ENCODE data around the gene CHCHD3.

DNA sequence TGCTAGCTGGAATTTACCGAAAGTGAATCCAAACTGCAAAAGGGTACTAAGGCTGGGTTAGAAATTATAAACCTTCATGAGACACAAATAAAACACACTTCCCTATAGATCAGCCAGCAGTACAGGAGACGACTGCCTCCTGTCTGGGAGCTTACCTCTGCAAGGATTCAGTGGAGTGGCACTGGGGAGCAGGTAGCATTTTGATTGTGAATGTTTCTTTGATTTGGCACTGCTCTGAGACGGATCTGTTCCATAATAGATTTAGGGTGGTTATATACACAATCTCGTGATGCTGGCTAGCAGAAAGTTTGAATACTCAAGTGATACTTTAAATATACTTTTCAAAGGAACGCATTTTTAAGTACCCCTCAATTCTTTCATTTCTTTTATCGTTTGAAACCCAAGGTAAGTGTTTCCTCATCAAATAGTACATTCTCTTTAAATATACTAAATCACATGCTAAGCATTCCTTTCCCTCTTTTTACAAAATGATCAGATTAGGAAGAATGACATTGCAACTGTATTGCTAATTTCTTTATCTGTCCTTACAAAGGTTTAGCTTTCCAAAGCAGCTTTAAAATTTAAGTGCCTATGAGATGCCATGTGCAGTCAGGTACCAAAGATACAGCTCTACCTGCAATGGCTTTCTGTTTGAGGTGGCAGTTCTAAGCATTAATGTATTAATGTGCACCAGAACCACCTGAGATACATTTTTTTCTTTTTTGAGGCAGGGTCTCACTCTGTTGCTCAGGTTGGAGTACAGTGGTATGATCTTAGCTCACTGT, 20.6 kb upstream of the CHCHD3 start:
- TF ChIP-seq POLR2A (IDR thresholded peaks at IDR 0.05) (no peak), POLR2AphosphoS5 (IDR thresholded peaks at IDR 0.05) (no peak)
- TF ChIP-seq, protein P1, sequence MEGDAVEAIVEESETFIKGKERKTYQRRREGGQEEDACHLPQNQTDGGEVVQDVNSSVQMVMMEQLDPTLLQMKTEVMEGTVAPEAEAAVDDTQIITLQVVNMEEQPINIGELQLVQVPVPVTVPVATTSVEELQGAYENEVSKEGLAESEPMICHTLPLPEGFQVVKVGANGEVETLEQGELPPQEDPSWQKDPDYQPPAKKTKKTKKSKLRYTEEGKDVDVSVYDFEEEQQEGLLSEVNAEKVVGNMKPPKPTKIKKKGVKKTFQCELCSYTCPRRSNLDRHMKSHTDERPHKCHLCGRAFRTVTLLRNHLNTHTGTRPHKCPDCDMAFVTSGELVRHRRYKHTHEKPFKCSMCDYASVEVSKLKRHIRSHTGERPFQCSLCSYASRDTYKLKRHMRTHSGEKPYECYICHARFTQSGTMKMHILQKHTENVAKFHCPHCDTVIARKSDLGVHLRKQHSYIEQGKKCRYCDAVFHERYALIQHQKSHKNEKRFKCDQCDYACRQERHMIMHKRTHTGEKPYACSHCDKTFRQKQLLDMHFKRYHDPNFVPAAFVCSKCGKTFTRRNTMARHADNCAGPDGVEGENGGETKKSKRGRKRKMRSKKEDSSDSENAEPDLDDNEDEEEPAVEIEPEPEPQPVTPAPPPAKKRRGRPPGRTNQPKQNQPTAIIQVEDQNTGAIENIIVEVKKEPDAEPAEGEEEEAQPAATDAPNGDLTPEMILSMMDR (IDR thresholded peaks at IDR 0.05), result no peak

Data from breast epithelium (tissue), 3 donors.